Measurements from ENCODE around the gene MIGA2.

Gene MIGA2

DNA sequence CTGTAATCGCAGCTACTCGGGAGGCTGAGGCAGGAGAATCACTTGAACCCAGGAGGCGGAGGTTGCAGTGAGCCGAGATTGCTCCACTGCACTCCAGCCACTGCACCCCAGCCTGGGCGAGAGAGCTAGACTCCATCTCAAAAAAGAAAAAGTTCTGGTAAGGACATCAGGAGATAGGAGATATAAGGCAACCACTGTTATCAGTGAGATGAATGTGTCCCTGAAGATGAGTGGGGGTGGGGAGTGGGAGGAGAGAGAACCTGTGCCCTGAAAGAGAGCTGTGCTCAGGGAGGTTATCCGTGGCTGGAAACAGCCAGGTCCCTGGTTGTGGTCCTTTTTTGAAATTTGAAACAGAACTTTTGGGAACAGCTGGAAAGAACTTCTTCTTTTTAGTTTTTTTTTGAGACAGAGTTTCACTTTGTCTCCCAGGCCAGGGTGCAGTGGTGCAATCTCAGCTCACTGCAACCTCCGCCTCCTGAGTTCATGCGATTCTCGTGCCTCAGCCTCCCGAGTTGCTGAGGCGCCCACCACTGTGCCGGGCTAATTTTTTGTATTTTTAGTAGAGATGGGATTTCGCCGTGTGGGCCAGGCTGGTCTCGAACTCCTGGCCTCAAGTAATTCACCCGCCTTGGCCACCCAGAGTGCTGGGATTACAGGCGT, 77.3 kb downstream of the MIGA2 start:
- DNase-seq (ENCODE audit: low read depth, low spot score), result no peak

DNA sequence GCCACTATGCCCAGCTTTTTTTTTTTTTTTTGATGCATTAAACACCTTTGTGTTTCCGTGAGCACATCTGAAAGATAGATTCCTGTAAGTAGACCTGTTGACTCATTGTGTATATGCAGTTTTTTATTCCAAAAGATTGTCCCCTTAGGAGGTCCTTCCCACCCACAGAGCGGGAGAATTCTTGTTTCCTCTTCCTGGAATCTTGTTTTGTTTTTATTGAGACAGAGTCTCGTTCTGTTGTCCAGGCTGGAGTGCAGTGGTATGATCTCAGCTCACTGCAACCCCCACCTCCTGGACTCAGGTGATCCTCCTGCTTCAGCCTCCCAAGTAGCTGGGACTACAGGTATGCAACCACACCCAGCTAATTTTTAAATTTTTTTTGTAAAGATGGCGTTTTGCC, 82.4 kb downstream of the MIGA2 start:
- no peak for DNase-seq (ENCODE audit: low read depth, low spot score)

GRCh38 chr9:129121483-129121882, 85.1 kb downstream of the MIGA2 start:
- DNase-seq (ENCODE audit: low read depth, low spot score), result no peak

Measured in iPS DF 19.7 (cell line).